SK-N-SH (cell line): ENCODE measurements around the gene DPAGT1. TPM values are rescaled to one million over a fixed set of nuclear protein-coding genes. Genes with fewer than 3 reads are reported as not detected.

Experiments
- CTCF ChIA-PET: fragments of 300-600, 350-600 bp; formaldehyde crosslinking; extraction: SDS; loops from one replicate; lab custom pipeline; 2021; lab: Yijun Ruan, JAX
- POLR2A ChIA-PET: fragments of 350-600 bp; sonication (Branson Sonifier 250); formaldehyde crosslinking; extraction: SDS; loops from one replicate; lab custom pipeline; 2020; ENCODE audit warnings: antibody characterized with exemption, inconsistent platforms; lab: Yijun Ruan, JAX
- DNase-seq: peaks from one replicate; pipeline ENCODE4 v3.0.0; 2012
- H2AFZ ChIP-seq: fragments of 200-600 bp; sonication (generic); 2 replicates; pipeline ENCODE4 v1.8.1; 2016; ENCODE audit warnings: antibody characterized with exemption, mild to moderate bottlenecking, low read depth
- H3F3A ChIP-seq: fragments of 200-600 bp; sonication (generic); replicated peaks from 2 replicates; pipeline ENCODE3; 2016; ENCODE audit warnings: antibody characterized with exemption, mild to moderate bottlenecking; ENCODE audit not compliant: insufficient read depth
- H3K27ac ChIP-seq, 2 experiments: fragments of 200-500 bp in 1 of 2; fragments of 200-600 bp in 1 of 2; sonication (Bioruptor generic) in 1 of 2; sonication (generic), shearing (Covaris generic) in 1 of 2; 2 replicates each; pipeline versions ENCODE4 v1.5.1 to v1.6.1; 2014 to 2016; ENCODE audit warnings: low read depth in 2 of 2, inconsistent platforms in 1 of 2, low read length in 1 of 2, mild to moderate bottlenecking in 1 of 2, mixed read lengths in 1 of 2
- H3K27me3 ChIP-seq: fragments of 200-600 bp; sonication (generic), shearing (Covaris generic); 2 replicates; pipeline ENCODE4 v1.6.1; 2016; ENCODE audit warnings: mixed run types; ENCODE audit not compliant: insufficient read depth
- H3K36me3 ChIP-seq, 2 experiments: fragments of 200-500 bp in 1 of 2; fragments of 200-600 bp in 1 of 2; sonication (Bioruptor generic) in 1 of 2; sonication (generic) in 1 of 2; replicated peaks in 1 of 2; 2 replicates each; pipeline versions ENCODE3 to v1.5.1; 2014 to 2016; ENCODE audit warnings: low read length in 1 of 2, mild to moderate bottlenecking in 1 of 2; ENCODE audit not compliant: insufficient read depth in 2 of 2, control insufficient read depth in 1 of 2
- H3K4me1 ChIP-seq, 2 experiments: fragments of 200-500 bp in 1 of 2; fragments of 200-600 bp in 1 of 2; sonication (Bioruptor generic) in 1 of 2; sonication (generic), shearing (Covaris generic) in 1 of 2; 2 replicates each; pipeline versions ENCODE4 v1.5.1 to v1.6.1; 2014 to 2016; ENCODE audit warnings: low read depth in 1 of 2, low read length in 1 of 2, mixed run types in 1 of 2; ENCODE audit not compliant: insufficient read depth in 2 of 2, control insufficient read depth in 1 of 2
- H3K4me2 ChIP-seq: fragments of 200-600 bp; sonication (generic), shearing (Covaris generic); 2 replicates; pipeline ENCODE4 v1.6.1; 2017; ENCODE audit warnings: mixed run types
- H3K4me3 ChIP-seq, 2 experiments: fragments of 200-500 bp in 1 of 2; fragments of 200-600 bp in 1 of 2; sonication (Bioruptor generic) in 1 of 2; sonication (generic), shearing (Covaris generic) in 1 of 2; 2 replicates each; pipeline versions ENCODE4 v1.5.1 to v1.8.1; 2014 to 2016; ENCODE audit warnings: low read depth in 2 of 2, inconsistent platforms in 1 of 2, low read length in 1 of 2, mild to moderate bottlenecking in 1 of 2, mixed read lengths in 1 of 2, moderate library complexity in 1 of 2
- H3K79me2 ChIP-seq: fragments of 200-600 bp; sonication (generic); 2 replicates; pipeline ENCODE4 v1.8.1; 2017; ENCODE audit warnings: mild to moderate bottlenecking; ENCODE audit not compliant: insufficient read depth
- H3K9ac ChIP-seq: fragments of 200-600 bp; sonication (generic); 2 replicates; pipeline ENCODE4 v1.6.1; 2017; ENCODE audit warnings: mixed run types
- H3K9me2 ChIP-seq: fragments of 200-600 bp; sonication (generic); 2 replicates; pipeline ENCODE4 v1.6.1; 2017; ENCODE audit warnings: mixed run types
- H3K9me3 ChIP-seq: fragments of 200-600 bp; sonication (generic); 2 replicates; pipeline ENCODE4 v1.6.1; 2017; ENCODE audit warnings: mixed run types, mild to moderate bottlenecking, moderate library complexity
- H4K20me1 ChIP-seq: fragments of 200-600 bp; sonication (generic); 2 replicates; pipeline ENCODE4 v1.6.1; 2017; ENCODE audit warnings: mild to moderate bottlenecking, mixed run types; ENCODE audit not compliant: insufficient read depth
- CHD2 ChIP-seq: fragments of 150-350 bp; IDR thresholded peaks from 2 replicates; pipeline ENCODE4 v1.6.1; 2018; ENCODE audit warnings: low read length; ENCODE audit not compliant: partially characterized antibody
- CTCF ChIP-seq: fragments of 200-600 bp; sonication (generic); IDR thresholded peaks from 2 replicates; pipeline ENCODE4 v1.6.1; 2017; ENCODE audit warnings: antibody characterized with exemption, mild to moderate bottlenecking, moderate library complexity
- EP300 ChIP-seq, 2 experiments: IDR thresholded peaks; 2 replicates each; pipeline versions ENCODE4 v1.4.0 to v1.6.1; 2012; ENCODE audit warnings: borderline replicate concordance in 1 of 2, low read depth in 1 of 2, low read length in 1 of 2
- EZH2phosphoT487 ChIP-seq: fragments of 200-600 bp; sonication (generic); IDR thresholded peaks from 2 replicates; pipeline ENCODE4 v1.6.1; 2017; ENCODE audit warnings: low read depth, mixed run types, mild to moderate bottlenecking, antibody characterized with exemption, moderate library complexity, borderline replicate concordance
- FOSL2 ChIP-seq: IDR thresholded peaks from 2 replicates; pipeline ENCODE4 v1.4.0; 2012; ENCODE audit warnings: low read depth, mild to moderate bottlenecking, moderate library complexity, borderline replicate concordance
- FOXM1 ChIP-seq: IDR thresholded peaks from 2 replicates; pipeline ENCODE4 v1.4.0; 2012; ENCODE audit warnings: low read depth, mild to moderate bottlenecking
- GABPA ChIP-seq: IDR thresholded peaks from 2 replicates; pipeline ENCODE4 v1.4.0; 2012; ENCODE audit warnings: low read depth, mild to moderate bottlenecking
- IRF3 ChIP-seq: fragments of 150-350 bp; IDR thresholded peaks from 2 replicates; pipeline ENCODE4 v1.6.1; 2016; ENCODE audit warnings: mild to moderate bottlenecking, low read depth, low read length
- NFIC ChIP-seq: IDR thresholded peaks from 2 replicates; pipeline ENCODE4 v1.4.0; 2012; ENCODE audit warnings: borderline replicate concordance
- POLR2AphosphoS5 ChIP-seq: IDR thresholded peaks from 2 replicates; pipeline ENCODE4 v1.6.1; 2012; ENCODE audit warnings: low read depth, low read length
- RAD21 ChIP-seq: IDR thresholded peaks from 2 replicates; pipeline ENCODE4 v1.6.1; 2012; ENCODE audit warnings: mild to moderate bottlenecking, low read length
- RFX5 ChIP-seq: IDR thresholded peaks from 2 replicates; pipeline ENCODE4 v1.6.1; 2012; ENCODE audit warnings: mild to moderate bottlenecking, improper control_type of control experiment, low read length
- RXRA ChIP-seq: IDR thresholded peaks from 2 replicates; pipeline ENCODE4 v1.4.0; 2012; ENCODE audit warnings: low read depth, mild to moderate bottlenecking, borderline replicate concordance
- SIN3A ChIP-seq: IDR thresholded peaks from 2 replicates; pipeline ENCODE4 v1.6.1; 2012; ENCODE audit warnings: low read depth, mild to moderate bottlenecking, low read length, moderate library complexity, borderline replicate concordance
- TEAD4 ChIP-seq: IDR thresholded peaks from 2 replicates; pipeline ENCODE4 v1.4.0; 2012; ENCODE audit warnings: mild to moderate bottlenecking, borderline replicate concordance; ENCODE audit not compliant: insufficient read depth
- USF1 ChIP-seq: IDR thresholded peaks from 2 replicates; pipeline ENCODE4 v1.4.0; 2012; ENCODE audit warnings: low read depth, borderline replicate concordance
- YY1 ChIP-seq: IDR thresholded peaks from 2 replicates; pipeline ENCODE4 v1.4.0; 2012; ENCODE audit warnings: low read depth, mild to moderate bottlenecking
- WGBS: methylation state at CpG from one replicate; pipeline ENCODE4 v1.1.6; 2017; ENCODE audit warnings: low lambda C conversion rate; 5-methylcytosine and 5-hydroxymethylcytosine counted together
- polyA plus RNA-seq, 3 experiments: library from polyadenylated mRNA; depleted of rRNA; stranded (reverse); fragments of >200 nt; gene quantifications; 2 replicates each; pipeline ENCODE4 v1.2.3, GENCODE V29; 2012

The DPAGT1 gene
- polyA plus RNA-seq, 1 of the 3 experiments (the other 2 are of a cell fraction) = 99.5 TPM

- ChIA-PET CTCF (interaction anchor here (0.6 to 1.3 kb wide), 2 partner anchors 11 to 18 kb away, joined by 3 read pairs; a partner anchor contains a TSS), POLR2A (no interaction called here)
- Histone ChIP-seq H3K4me3 (no peak overlapping the region), H4K20me1 (no peaks in the 10 kb centered on the region), H3F3A (peaks cover 17% of the 10 kb centered on the region), H3K9me2 (no peaks in the 10 kb centered on the region), H3K36me3 (peaks cover 29 to 68% of the 10 kb centered on the region in 2 experiments), H3K27ac (no peak overlapping the region), H3K4me1 (no peaks in the 10 kb centered on the region), H2AFZ (no peak overlapping the region), H3K27me3 (no peaks in the 10 kb centered on the region), H3K79me2 (no peaks in the 10 kb centered on the region), H3K9me3 (no peaks in the 10 kb centered on the region), H3K4me2 (no peak overlapping the region), H3K9ac (no peak overlapping the region)
- 100% methylated on average over 9 of the region's 11 CpGs for WGBS
- DNase-seq = no peak
- no peak for TF ChIP-seq EP300 (IDR thresholded peaks at IDR 0.05; ENCODE audit: borderline replicate concordance in 1 of 2, low read depth in 1 of 2, low read length in 1 of 2)
- no peak for TF ChIP-seq EZH2phosphoT487
- TF ChIP-seq IRF3 = no peak
- no peak for TF ChIP-seq SIN3A
- TF ChIP-seq CTCF = no peak
- no peak for TF ChIP-seq RAD21
- no peak for TF ChIP-seq FOSL2
- no peak for TF ChIP-seq RFX5
- TF ChIP-seq USF1 = no peak
Observed at GRCh38 chr11:119077839-119078238, 23.8 kb downstream of the DPAGT1 start.

GRCh38 chr11:119067371-119068222 lies 34.1 kb downstream of the DPAGT1 start, which contains the start of gene VPS11:
TSS of gene VPS11 (plus strand) at chr11:119067818. CDS start at chr11:119067824, 6 bp downstream.
- CTCF ChIA-PET = interaction anchor here (0.9 to 1.2 kb wide), 6 partner anchors 10 to 32 kb away, joined by 3 to 6 read pairs (median 4); partner anchors contain the start of gene HMBS
- Histone ChIP-seq H3K9me3 (no peaks in the 10 kb centered on the region), H3K27me3 (no peaks in the 10 kb centered on the region), H3K9ac (peak within 1 kb of the TSS; percentile 96), H3K9me2 (no peaks in the 10 kb centered on the region), H3K4me2 (peak within 1 kb of the TSS; percentile 89), H3K79me2 (peaks cover 39% of the 10 kb centered on the region), H3K4me3 (peak within 1 kb of the TSS; percentile 83 to 95), H2AFZ (peak within 1 kb of the TSS; percentile 93), H3K27ac (peak within 1 kb of the TSS; percentile 76 to 77), H4K20me1 (no peaks in the 10 kb centered on the region), H3F3A (peaks cover 23% of the 10 kb centered on the region), H3K4me1 (peaks cover 5 to 6% of the 10 kb centered on the region in 2 experiments; a peak in 2 of 4 replicates), H3K36me3 (peaks cover 18 to 20% of the 10 kb centered on the region in 2 experiments)
- WGBS = under 1% methylated on average over 34 of the region's 49 CpGs
- POLR2A ChIA-PET = interaction anchor here (1.1 to 1.8 kb wide), 8 partner anchors 11 to 48 kb away, joined by 3 to 21 read pairs (median 9); partner anchors contain the start of genes C2CD2L, HMBS, HYOU1 and TRAPPC4
- DNase-seq = peak; percentile 97
- TF ChIP-seq GABPA = peak; percentile 81
- no peak for TF ChIP-seq RXRA
- no peak for TF ChIP-seq NFIC
- TF ChIP-seq FOSL2 = no peak
- TF ChIP-seq CHD2 = no peak
- TF ChIP-seq SIN3A = peak; percentile 85; the same call in 1 of the 2 replicates
- TF ChIP-seq USF1 = peak; percentile 99
- TF ChIP-seq YY1 = peak; percentile 97
- no peak for TF ChIP-seq FOXM1
- peak; percentile 78 for TF ChIP-seq POLR2AphosphoS5
- no peak for TF ChIP-seq TEAD4
